A549 (cell line): ENCODE measurements around the gene RPA4. TPM values are rescaled to one million over a fixed set of nuclear protein-coding genes. Genes with fewer than 3 reads are reported as not detected.

ENCODE experiments used
- ATAC-seq, 2 experiments: fragments of 200-7000 bp in 1 of 2; fragments of >200 bp in 1 of 2; cut with Nextera tagmentation in 1 of 2; cut with Tn5 transposase in 1 of 2; 3 replicates each; pipeline versions ENCODE4 v1.8.0 to v1.9.1; 2018 to 2020; ENCODE audit warnings: mild to moderate bottlenecking in 1 of 2, moderate library complexity in 1 of 2
- CTCF ChIA-PET: fragments of 300-600 bp; sonication (Branson Sonifier 250); formaldehyde crosslinking; extraction: SDS; loops from one replicate; lab custom pipeline; 2021; ENCODE audit warnings: antibody characterized with exemption, inconsistent platforms; lab: Yijun Ruan, JAX
- POLR2A ChIA-PET: fragments of 350-600 bp; formaldehyde crosslinking; extraction: SDS; loops from one replicate; lab custom pipeline; 2021; ENCODE audit warnings: antibody characterized with exemption, inconsistent platforms; lab: Yijun Ruan, JAX
- DNase-seq, 2 experiments: peaks; one replicate each; pipeline versions ENCODE4 v3.0.0 to v3.0.0-alpha.2; 2011 to 2016; ENCODE audit warnings: low read depth in 1 of 2, low spot score in 1 of 2
- FAIRE-seq: peaks from 2 replicates; lab custom pipeline; 2011; peaks lifted over from hg19 to GRCh38; lab: Jason Lieb, UNC
- H3K27ac ChIP-seq, 2 experiments: fragments of >200 bp; sonication (Bioruptor Twin); formaldehyde crosslinking; 3 replicates each; pipeline ENCODE4 v1.5.1; 2016 to 2017
- H3K4me1 ChIP-seq: fragments of >200 bp; sonication (Bioruptor Twin); formaldehyde crosslinking; 3 replicates; pipeline ENCODE4 v1.6.1; 2016
- H3K4me2 ChIP-seq: fragments of >200 bp; sonication (Bioruptor Twin); formaldehyde crosslinking; 3 replicates; pipeline ENCODE4 v1.6.1; 2016
- H3K4me3 ChIP-seq: fragments of >200 bp; sonication (Bioruptor Twin); formaldehyde crosslinking; 3 replicates; pipeline ENCODE4 v1.5.1; 2016
- H3K9me3 ChIP-seq: fragments of >200 bp; sonication (Bioruptor Twin); formaldehyde crosslinking; 3 replicates; pipeline ENCODE4 v1.6.1; 2016
- CEBPB ChIP-seq, 2 experiments: fragments of >200 bp in 1 of 2; sonication (Bioruptor Twin) in 1 of 2; formaldehyde crosslinking in 1 of 2; IDR thresholded peaks; 2 replicates each; pipeline ENCODE4 v1.6.1; 2012 to 2016
- CHD2 ChIP-seq: fragments of 150-350 bp; IDR thresholded peaks from 2 replicates; pipeline ENCODE4 v1.6.1; 2014; ENCODE audit warnings: low read length; ENCODE audit not compliant: partially characterized antibody
- EHF ChIP-seq: fragments of 250-450 bp; sonication (Bioruptor Pico); IDR thresholded peaks from 2 replicates; pipeline ENCODE4 v1.5.0; 2020; ENCODE audit warnings: mild to moderate bottlenecking
- ESRRA ChIP-seq: fragments of 150-350 bp; IDR thresholded peaks from 2 replicates; pipeline ENCODE4 v1.6.1; 2014; ENCODE audit warnings: mild to moderate bottlenecking, low read length, borderline replicate concordance
- FOXS1 ChIP-seq: fragments of 250-450 bp; sonication (Bioruptor Pico); IDR thresholded peaks from 2 replicates; pipeline ENCODE4 v1.5.0; 2020; ENCODE audit warnings: mild to moderate bottlenecking, moderate library complexity
- HOXB5 ChIP-seq: fragments of 250-450 bp; sonication (Bioruptor Pico); IDR thresholded peaks from 2 replicates; pipeline ENCODE4 v1.5.0; 2020; ENCODE audit warnings: mild to moderate bottlenecking, moderate library complexity
- MAZ ChIP-seq: fragments of 150-350 bp; IDR thresholded peaks from 2 replicates; pipeline ENCODE4 v1.6.1; 2014; ENCODE audit warnings: antibody characterized with exemption, low read depth, low read length, borderline replicate concordance
- MYC ChIP-seq: IDR thresholded peaks from 2 replicates; pipeline ENCODE4 v1.6.1; 2012; ENCODE audit warnings: mild to moderate bottlenecking, inconsistent platforms, low read length, improper control_type of control experiment, borderline replicate concordance
- NFE2L2 ChIP-seq: fragments of 150-350 bp; conservative IDR thresholded peaks from 2 replicates; pipeline ENCODE4 v1.6.1; 2014; ENCODE audit warnings: low read length
- POLR2A ChIP-seq: IDR thresholded peaks from 2 replicates; pipeline ENCODE4 v1.6.1; 2012; ENCODE audit warnings: mild to moderate bottlenecking, low read length
- POLR2AphosphoS2 ChIP-seq: conservative IDR thresholded peaks from 2 replicates; pipeline ENCODE4 v1.6.1; 2012; ENCODE audit warnings: low read length, improper control_type of control experiment, inconsistent platforms
- RAD21 ChIP-seq, 2 experiments: fragments of >200 bp in 1 of 2; sonication (Bioruptor Twin) in 1 of 2; formaldehyde crosslinking in 1 of 2; IDR thresholded peaks in 1 of 2; conservative IDR thresholded peaks in 1 of 2; 2 replicates in 1 of 2; 3 replicates in 1 of 2; pipeline ENCODE4 v1.6.1; 2012 to 2018; ENCODE audit warnings: inconsistent platforms in 1 of 2
- RCOR1 ChIP-seq: fragments of 150-350 bp; IDR thresholded peaks from 2 replicates; pipeline ENCODE4 v1.6.1; 2014; ENCODE audit warnings: antibody characterized with exemption, low read length, low read depth
- RNF2 ChIP-seq: fragments of 200-600 bp; sonication (generic); IDR thresholded peaks from 2 replicates; pipeline ENCODE4 v1.6.1; 2016; ENCODE audit warnings: low read depth, mild to moderate bottlenecking, antibody characterized with exemption, moderate library complexity, borderline replicate concordance
- ZC3H11A ChIP-seq: fragments of 450-650 bp; IDR thresholded peaks from 2 replicates; pipeline ENCODE4 v1.6.1; 2014; ENCODE audit warnings: antibody characterized with exemption, mild to moderate bottlenecking
- ZFP36 ChIP-seq: fragments of 450-650 bp; IDR thresholded peaks from 2 replicates; pipeline ENCODE4 v1.6.1; 2014; ENCODE audit warnings: borderline replicate concordance; ENCODE audit not compliant: partially characterized antibody
- ZNF302 ChIP-seq: fragments of 250-450 bp; sonication (Bioruptor Pico); IDR thresholded peaks from 2 replicates; pipeline ENCODE4 v1.9.0; 2021; ENCODE audit warnings: inconsistent platforms, mild to moderate bottlenecking, moderate library complexity
- ZSCAN20 ChIP-seq: fragments of 250-450 bp; sonication (Bioruptor Pico); IDR thresholded peaks from 2 replicates; pipeline ENCODE4 v1.8.0; 2022; ENCODE audit warnings: mild to moderate bottlenecking, moderate library complexity
- WGBS: methylation state at CpG from one replicate; pipeline ENCODE4 v1.1.6; 2017; ENCODE audit errors: missing lambda C conversion rate; 5-methylcytosine and 5-hydroxymethylcytosine counted together
- polyA plus RNA-seq, 4 experiments: library from polyadenylated mRNA; depleted of rRNA in 3 of 4; stranded (reverse); fragments of >200 nt; fragmentation: RNase III in 1 of 4; extraction: RNeasy Plus Mini Kit Qiagen cat#74134 plus additional on column Dnase treatment in 1 of 4; gene quantifications; 2 replicates in 3 of 4; 3 replicates in 1 of 4; pipeline ENCODE4 v1.2.3, GENCODE V29; 2011 to 2017
- TF ChIP-seq, protein P1 (sequence below): fragments of >200 bp; sonication (Bioruptor Twin); formaldehyde crosslinking; IDR thresholded peaks from 3 replicates; pipeline ENCODE4 v1.6.1; 2016
- TF ChIP-seq, protein P2 (sequence below): fragments of >200 bp; sonication (Bioruptor Twin); formaldehyde crosslinking; IDR thresholded peaks from 3 replicates; pipeline ENCODE4 v1.5.1; 2016

RPA4 gene
- polyA plus RNA-seq, 2 of the 4 experiments (the other 2 are of a cell fraction): 0.09 to 0.23 TPM

DNA sequence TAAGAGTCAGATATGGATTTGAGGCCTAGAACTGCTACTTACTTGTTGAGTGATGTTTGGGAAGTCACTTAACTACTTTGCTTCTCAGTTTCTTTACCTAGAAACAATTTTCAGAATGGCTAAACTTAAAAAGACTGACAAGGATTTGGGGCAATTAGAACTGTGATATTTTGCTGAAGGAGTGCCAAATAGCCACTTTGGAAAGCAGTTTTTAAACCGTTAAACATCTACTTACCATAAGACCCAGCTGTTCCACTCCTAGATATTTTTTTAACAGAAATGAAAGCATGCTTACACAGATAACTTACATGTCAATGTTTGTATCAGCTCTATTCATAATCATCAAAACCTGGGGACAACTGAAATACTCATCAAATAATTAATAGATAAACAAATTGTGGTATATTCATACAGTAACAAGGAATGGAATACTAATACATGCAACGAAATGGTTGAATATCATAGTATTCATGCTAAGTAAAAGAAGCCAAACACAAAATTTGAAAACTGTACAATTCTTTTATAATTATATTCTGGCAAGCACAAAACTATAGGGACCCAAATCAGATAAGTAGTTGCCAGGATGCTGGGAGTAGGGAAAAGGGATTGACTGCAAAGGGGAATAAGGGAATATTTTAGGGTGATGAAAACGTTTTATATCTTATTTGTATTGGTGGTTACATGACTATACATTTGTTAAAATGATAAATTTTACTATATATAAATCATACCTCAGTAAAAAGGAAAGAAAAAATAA, 24.0 kb downstream of the RPA4 start (continued):
- TF ChIP-seq HOXB5: no peak

DNA sequence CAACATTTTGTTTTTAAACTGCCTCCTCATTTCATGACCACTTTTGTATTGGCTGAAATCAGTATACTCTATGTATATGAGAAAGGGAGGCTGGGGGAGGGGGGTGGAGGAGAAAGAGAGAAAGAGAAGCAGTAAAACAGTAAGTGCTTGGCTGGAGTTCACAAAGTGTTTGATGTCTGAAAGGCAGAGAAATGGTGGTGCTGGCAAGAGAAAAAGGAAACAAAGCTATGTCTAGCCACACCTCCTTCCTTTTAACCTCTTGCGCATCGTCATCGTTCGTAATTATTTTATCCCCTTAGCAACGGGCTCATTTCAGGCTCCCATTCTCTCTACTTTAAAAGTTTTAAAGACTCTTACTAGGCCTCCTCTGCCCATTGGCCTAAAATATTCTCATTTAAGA, 25.6 kb downstream of the RPA4 start:
- Histone ChIP-seq H3K4me3 (no peak overlapping the region), H3K9me3 (no peaks in the 10 kb centered on the region), H3K4me1 (peaks cover 8% of the 10 kb centered on the region; the same call in 2 of the 3 replicates), H3K4me2 (no peak overlapping the region), H3K27ac (no peak overlapping the region)
- TF ChIP-seq ESRRA (no peak), MYC (no peak), POLR2A (no peak), ZC3H11A (no peak), CHD2 (no peak), CEBPB (IDR thresholded peaks at IDR 0.05) (no peak), HOXB5 (no peak), FOXS1 (no peak), ZNF302 (no peak), MAZ (no peak), RCOR1 (no peak), RNF2 (no peak)
- TF ChIP-seq, protein P1, sequence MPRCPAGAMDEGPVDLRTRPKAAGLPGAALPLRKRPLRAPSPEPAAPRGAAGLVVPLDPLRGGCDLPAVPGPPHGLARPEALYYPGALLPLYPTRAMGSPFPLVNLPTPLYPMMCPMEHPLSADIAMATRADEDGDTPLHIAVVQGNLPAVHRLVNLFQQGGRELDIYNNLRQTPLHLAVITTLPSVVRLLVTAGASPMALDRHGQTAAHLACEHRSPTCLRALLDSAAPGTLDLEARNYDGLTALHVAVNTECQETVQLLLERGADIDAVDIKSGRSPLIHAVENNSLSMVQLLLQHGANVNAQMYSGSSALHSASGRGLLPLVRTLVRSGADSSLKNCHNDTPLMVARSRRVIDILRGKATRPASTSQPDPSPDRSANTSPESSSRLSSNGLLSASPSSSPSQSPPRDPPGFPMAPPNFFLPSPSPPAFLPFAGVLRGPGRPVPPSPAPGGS: no peak
- ATAC-seq: no peak
- DNase-seq: no peak
- no peak for FAIRE-seq
- 95% methylated on average over 5 of the region's 5 CpGs for WGBS
- CTCF ChIA-PET: no interaction called here
- POLR2A ChIA-PET: no interaction called here

DNA sequence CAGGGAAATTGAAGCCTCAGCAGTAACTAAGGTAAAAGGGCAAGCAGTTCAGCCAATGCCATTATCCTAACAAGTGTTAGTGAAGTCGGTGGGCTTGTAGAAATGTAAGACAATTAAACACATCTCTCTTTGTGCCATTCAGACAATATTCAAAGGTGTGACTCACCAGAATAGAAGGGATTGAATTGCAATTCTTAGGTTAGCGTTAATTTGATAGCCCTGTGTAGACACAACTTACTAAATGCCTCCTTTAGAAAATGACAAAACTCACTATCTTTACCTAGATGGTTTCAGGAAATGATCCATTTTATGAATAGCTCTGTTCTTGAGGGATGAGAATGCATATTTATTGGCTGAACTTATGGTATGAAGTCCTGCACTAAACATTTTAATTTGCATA, 35.2 kb downstream of the RPA4 start:
- 90% methylated on average over 2 of the region's 2 CpGs for WGBS
- no peak overlapping the region for H3K4me2 ChIP-seq
- no peak for TF ChIP-seq ZFP36
- TF ChIP-seq NFE2L2: no peak
- no peak for TF ChIP-seq RAD21 (conservative IDR thresholded peaks at IDR 0.05 in 1 of 2, IDR thresholded peaks at IDR 0.05 in 1 of 2)
- TF ChIP-seq POLR2AphosphoS2: no peak
- no peak for TF ChIP-seq ZSCAN20 (CRISPR knock-in tag)
- TF ChIP-seq, protein P2, sequence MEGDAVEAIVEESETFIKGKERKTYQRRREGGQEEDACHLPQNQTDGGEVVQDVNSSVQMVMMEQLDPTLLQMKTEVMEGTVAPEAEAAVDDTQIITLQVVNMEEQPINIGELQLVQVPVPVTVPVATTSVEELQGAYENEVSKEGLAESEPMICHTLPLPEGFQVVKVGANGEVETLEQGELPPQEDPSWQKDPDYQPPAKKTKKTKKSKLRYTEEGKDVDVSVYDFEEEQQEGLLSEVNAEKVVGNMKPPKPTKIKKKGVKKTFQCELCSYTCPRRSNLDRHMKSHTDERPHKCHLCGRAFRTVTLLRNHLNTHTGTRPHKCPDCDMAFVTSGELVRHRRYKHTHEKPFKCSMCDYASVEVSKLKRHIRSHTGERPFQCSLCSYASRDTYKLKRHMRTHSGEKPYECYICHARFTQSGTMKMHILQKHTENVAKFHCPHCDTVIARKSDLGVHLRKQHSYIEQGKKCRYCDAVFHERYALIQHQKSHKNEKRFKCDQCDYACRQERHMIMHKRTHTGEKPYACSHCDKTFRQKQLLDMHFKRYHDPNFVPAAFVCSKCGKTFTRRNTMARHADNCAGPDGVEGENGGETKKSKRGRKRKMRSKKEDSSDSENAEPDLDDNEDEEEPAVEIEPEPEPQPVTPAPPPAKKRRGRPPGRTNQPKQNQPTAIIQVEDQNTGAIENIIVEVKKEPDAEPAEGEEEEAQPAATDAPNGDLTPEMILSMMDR: no peak
- TF ChIP-seq EHF (CRISPR knock-in tag): no peak
- TF ChIP-seq, all 56 proteins: peak for 0
- CTCF ChIA-PET: no interaction called here
- FAIRE-seq: peak; percentile 94
- no peak overlapping the region for H3K4me3 ChIP-seq
- no peak for ATAC-seq
- POLR2A ChIA-PET: no interaction called here
- no peak for DNase-seq
- no peaks in the 10 kb centered on the region for H3K9me3 ChIP-seq
- no peaks in the 10 kb centered on the region for H3K4me1 ChIP-seq
- no peak overlapping the region for H3K27ac ChIP-seq
